GM18517 (cell line): ENCODE data around the gene PRPF38A.

ENCODE experiments used
- ATAC-seq: cut with Tn5 transposase; IDR thresholded peaks from one replicate; pipeline ENCODE4 v1.9.1; 2021; ENCODE audit warnings: mild to moderate bottlenecking, moderate library complexity; ENCODE audit not compliant: unreplicated experiment

The PRPF38A gene

DNA sequence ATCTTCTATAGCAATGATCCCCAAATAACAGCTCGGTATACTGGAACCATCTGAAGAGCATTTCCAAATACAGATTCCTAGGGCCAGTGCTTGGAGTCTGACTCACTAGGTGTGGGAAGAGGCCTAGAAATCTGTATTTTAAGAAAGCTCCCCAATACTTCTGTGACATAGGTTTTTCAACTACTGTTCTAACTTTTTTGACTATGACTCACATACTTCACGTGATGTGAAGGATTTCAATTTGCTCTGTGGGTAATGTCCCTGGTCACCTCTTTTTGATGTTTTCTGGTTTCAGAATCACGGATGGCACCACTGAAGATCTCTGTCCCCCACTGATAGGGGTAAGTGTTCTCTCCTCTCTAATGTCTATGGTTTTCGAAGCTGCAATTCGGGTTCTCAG is 11.2 kb upstream of the PRPF38A start:
- ATAC-seq, result no peak

DNA sequence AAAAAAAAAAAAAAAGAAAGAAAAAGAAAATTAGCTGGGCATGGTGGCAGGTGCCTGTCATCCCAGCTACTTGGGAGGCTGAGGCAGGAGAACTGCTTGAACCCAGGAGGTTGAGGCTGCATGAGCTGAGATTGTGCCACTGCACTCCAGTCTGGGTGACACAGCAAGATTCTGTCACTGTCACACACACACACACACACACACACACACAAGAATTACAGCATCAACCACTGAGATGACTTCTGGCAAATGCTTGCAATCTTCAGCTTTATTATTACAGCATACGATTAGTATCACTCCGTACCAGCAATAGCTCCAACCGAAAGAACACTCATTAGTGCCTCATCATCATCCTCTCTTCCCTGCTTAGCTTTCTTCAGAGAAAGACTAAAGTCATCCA is 4.8 kb upstream of the PRPF38A start:
- no peak for ATAC-seq

DNA sequence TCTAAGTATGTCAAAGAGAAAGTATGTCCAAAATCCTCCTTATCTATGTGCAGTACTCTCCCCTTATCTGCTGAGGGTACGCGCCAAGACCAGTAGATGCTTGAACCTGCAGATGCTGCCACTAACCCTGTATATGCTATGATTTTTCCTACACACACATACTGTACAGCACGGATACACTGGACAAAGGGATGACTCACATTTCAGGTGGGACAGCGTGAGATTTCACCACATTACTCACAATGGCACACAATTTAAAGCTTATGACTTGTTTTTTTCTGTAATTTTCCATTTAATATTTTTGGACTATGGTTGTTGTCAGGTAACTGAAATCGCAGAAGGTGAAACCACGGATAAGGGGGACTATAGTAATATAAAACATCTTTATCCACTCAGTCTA is 4.3 kb upstream of the PRPF38A start:
- ATAC-seq, result no peak

- no peak for ATAC-seq
Observed at GRCh38 chr1:52402860-52403240, 1.6 kb upstream of the PRPF38A start.

- peak; percentile 34 for ATAC-seq
Observed at GRCh38 chr1:52403566-52404115, 761 bp upstream of the PRPF38A start.

GRCh38 chr1:52404975-52405338 is 555 bp downstream of the PRPF38A start:
- no peak for ATAC-seq

DNA sequence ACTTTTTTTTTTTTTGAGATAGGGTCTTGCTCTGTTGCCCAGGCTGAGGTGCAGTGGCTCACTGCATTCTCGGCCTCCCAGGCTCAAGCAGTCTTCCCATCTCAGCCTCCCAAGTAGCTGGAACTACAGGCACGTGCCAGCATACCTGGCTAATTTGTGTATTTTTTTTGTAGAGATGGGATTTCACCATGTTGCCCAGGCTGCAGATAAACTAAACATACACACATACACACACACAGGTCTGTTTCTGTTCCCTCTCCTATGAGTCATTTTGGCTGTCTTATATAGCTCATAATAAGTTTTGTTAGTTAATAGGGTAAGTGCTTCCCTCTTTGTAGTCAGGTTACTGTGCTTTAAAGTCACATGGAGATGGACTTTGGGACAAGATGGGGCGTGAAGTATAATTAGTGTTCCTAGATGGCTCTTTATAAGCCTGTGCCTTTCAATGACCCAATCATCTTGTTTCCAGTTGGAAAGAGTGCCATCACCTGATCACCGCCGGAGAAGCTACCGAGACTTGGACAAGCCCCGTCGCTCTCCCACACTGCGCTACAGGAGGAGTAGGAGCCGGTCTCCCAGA is 9.1 kb downstream of the PRPF38A start:
- ATAC-seq, result no peak

DNA sequence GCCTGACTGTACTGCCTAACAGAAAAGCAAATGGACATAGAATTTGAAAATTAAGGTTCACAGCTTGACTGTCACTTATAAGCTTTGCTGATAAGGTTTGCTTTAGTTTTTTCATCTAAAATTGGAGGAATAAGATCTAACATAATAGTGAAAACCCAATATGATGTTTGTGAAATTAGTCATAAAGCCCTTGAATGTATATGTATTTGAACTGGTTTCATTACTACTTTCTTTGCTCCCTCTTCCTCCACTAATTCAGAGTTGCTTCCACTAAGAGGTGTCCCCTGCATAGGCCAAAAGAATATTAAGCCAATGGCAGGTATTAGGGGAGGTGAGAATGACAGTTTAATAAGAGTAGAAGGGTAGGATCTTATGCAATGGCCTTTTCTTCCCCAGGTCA is 10.5 kb downstream of the PRPF38A start:
- ATAC-seq, result no peak

GRCh38 chr1:52416811-52417210 is 12.4 kb downstream of the PRPF38A start:
- ATAC-seq, result no peak

GRCh38 chr1:52420713-52421112 is 16.3 kb downstream of the PRPF38A start:
- no peak for ATAC-seq

- ATAC-seq, result no peak
Observed at GRCh38 chr1:52423055-52423454, 18.7 kb downstream of the PRPF38A start.

DNA sequence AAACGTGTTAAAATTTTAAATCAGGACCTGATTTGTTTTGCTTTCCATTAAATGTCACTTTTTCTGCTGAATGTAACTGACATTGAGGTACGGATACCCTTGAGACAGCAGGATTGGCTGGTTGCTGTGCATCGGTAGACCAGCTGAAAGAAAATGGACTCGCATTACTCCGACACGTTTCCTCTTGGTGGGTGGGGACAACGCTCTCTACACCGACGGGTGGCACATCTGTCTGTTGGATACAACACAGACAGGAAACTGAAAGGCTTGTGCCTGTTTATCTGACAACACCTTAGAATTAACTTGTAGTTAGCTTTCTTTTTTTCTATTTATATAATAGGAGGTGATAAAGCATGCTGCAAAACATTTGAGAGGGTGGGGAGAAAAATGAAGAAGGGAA is 19.4 kb downstream of the PRPF38A start:
- ATAC-seq, result no peak

DNA sequence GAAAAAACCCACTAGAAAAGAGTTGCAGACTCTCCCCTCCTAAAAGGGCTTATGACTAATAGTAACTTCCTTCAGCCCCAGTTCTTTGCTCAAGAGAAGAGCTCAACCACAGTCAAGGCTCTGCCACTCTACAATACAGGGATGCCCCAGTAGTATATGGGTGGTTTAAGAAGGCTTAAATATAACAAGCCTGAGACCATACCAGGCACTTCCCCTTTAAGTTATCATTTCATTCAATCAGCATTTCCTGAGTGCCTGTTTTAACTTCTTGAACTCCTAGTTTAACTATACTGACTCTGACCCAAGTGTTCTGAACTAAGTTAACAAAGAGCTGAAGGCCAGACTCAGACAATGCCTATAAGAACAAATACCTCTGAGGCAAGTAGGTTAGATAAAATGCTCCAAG is 19.8 kb downstream of the PRPF38A start:
- no peak for ATAC-seq

GRCh38 chr1:52424813-52425212 is 20.4 kb downstream of the PRPF38A start:
- no peak for ATAC-seq

DNA sequence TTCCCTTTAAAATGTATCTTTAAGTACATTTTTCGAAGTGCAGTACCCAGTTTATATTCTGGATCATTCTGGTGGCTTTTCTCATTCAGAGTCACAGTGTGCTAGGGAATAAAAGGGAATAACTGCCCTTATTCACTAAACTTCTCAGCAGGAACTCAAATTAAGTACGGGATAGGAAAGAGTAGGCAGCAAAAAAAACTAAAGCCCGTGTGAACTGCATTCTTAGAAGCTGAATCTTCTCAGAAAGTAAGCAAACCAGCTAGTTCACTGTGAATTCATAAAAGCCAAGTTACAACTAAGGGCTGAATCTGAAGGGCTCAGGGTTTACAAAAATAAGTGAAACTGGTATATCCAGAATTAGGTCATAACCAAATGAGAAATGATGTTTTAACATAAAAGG is 22.0 kb downstream of the PRPF38A start:
- no peak for ATAC-seq

- ATAC-seq, result no peak
Observed at GRCh38 chr1:52427152-52427551, 22.8 kb downstream of the PRPF38A start.

- no peak for ATAC-seq
Observed at GRCh38 chr1:52432807-52433206, 28.4 kb downstream of the PRPF38A start.

GRCh38 chr1:52435211-52435610 is 30.8 kb downstream of the PRPF38A start:
- ATAC-seq, result no peak

GRCh38 chr1:52435650-52436049 is 31.2 kb downstream of the PRPF38A start:
- no peak for ATAC-seq

DNA sequence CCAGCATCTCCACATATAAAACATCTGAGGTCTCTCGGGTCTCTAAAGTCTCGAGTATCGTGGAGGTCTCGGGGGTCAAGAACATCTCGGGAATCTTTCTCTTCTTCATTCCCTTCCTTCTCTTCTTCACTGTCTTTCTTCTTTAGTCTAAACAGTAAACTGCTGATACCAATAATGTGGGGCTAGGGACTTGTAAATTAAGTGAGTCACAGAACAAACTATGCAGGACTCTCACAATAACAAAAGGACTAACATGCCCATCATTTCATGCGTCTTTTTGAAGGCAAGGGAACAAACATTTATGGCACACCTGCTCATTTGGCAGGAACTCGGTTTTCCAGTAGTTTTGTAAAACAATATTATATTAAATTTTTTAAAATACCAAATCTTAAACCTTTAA is 32.4 kb downstream of the PRPF38A start:
- ATAC-seq, result no peak

DNA sequence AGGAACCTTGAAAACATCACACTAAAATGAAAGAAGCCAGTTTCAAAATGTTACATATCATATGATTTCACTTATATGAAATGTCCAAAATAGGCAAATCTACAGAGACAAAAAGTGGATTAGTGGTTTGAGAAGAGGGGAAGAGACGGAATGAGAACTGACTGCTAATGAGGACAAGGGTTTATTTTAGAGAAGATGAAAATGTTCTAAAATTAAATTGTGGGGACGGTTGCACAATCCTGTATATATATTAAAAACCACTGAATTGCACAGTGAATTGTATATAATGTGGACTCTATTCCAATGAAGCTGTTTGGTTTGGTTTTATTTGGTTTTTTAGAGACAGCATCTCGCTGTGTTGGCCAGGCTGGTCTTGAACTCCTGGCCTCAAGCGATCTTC is 35.6 kb downstream of the PRPF38A start:
- ATAC-seq, result no peak

DNA sequence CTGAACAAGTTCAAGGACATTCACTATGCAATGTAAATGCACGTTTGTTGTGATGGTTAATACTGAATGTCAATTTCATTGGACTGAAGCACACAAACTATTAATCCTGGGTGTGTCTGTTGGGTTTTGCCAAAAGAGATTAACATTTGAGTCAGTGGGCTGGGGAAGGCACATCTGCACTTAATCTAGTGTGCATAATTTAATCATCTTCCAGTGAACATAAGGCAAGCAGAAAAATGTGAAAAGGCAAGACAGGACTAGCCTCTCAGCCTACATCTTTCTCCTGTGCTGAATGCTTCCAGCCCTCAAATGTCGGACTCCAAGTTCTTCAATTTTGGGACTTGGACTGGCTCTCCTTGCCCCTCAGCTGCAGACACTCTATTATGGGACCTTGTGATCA is 40.1 kb downstream of the PRPF38A start:
- ATAC-seq, result no peak

- ATAC-seq, result no peak
Observed at GRCh38 chr1:52454127-52454526, 49.7 kb downstream of the PRPF38A start.
